GM21529 (cell line): Measurements from ENCODE around the gene KREMEN2.
"Not testable (repeated sequence)": the region's sequence is repeated elsewhere in the genome, so short reads cannot be mapped to it uniquely, and the experiment has no call there.

ENCODE experiments used
- ATAC-seq: cut with Tn5 transposase; IDR thresholded peaks from one replicate; pipeline ENCODE4 v1.9.1; 2021; ENCODE audit not compliant: unreplicated experiment

Gene KREMEN2

GRCh38 chr16:2939968-2940367 lies 24.1 kb upstream of the KREMEN2 start:
- ATAC-seq: no peak

GRCh38 chr16:2942045-2942444 lies 22.0 kb upstream of the KREMEN2 start:
- ATAC-seq: no peak

GRCh38 chr16:2943716-2944115 lies 20.4 kb upstream of the KREMEN2 start:
- not testable (repeated sequence) for ATAC-seq

GRCh38 chr16:2946649-2947048 lies 17.4 kb upstream of the KREMEN2 start:
- no peak for ATAC-seq

- ATAC-seq: no peak
Observed at GRCh38 chr16:2948807-2949704, 15.0 kb upstream of the KREMEN2 start.

GRCh38 chr16:2949705-2950352 lies 14.2 kb upstream of the KREMEN2 start:
- no peak for ATAC-seq

- no peak for ATAC-seq
Observed at GRCh38 chr16:2950353-2950724, 13.7 kb upstream of the KREMEN2 start.

GRCh38 chr16:2950773-2951172 lies 13.3 kb upstream of the KREMEN2 start:
- no peak for ATAC-seq

GRCh38 chr16:2952679-2953078 lies 11.4 kb upstream of the KREMEN2 start:
- ATAC-seq: no peak

GRCh38 chr16:2953706-2954627 lies 10.1 kb upstream of the KREMEN2 start:
- ATAC-seq: no peak

GRCh38 chr16:2954656-2955381 lies 9.3 kb upstream of the KREMEN2 start:
- ATAC-seq: no peak

- ATAC-seq: no peak
Observed at GRCh38 chr16:2955438-2955778, 8.7 kb upstream of the KREMEN2 start.

- ATAC-seq: no peak
Observed at GRCh38 chr16:2955779-2956578, 8.1 kb upstream of the KREMEN2 start.

GRCh38 chr16:2956579-2956956 lies 7.5 kb upstream of the KREMEN2 start:
- no peak for ATAC-seq

GRCh38 chr16:2959206-2959605 lies 4.9 kb upstream of the KREMEN2 start:
- no peak for ATAC-seq

- no peak for ATAC-seq
Observed at GRCh38 chr16:2960183-2961010, 3.7 kb upstream of the KREMEN2 start.

- ATAC-seq: no peak
Observed at GRCh38 chr16:2962334-2963073, 1.6 kb upstream of the KREMEN2 start.

GRCh38 chr16:2963074-2963722 lies 877 bp upstream of the KREMEN2 start:
- no peak for ATAC-seq
